Measurements from ENCODE around the gene SLC31A1. TPM values are rescaled to one million over a fixed set of nuclear protein-coding genes. Genes with fewer than 3 reads are reported as not detected.

Gene SLC31A1
- total and polyA plus RNA-seq, 2 of the 13 experiments (the other 11 are each of a cell fraction or from before 2014, with no cell fraction given), result 62.9 to 70.0 TPM

GRCh38 chr9:113302792-113303418, 81.6 kb downstream of the SLC31A1 start, which contains the start of gene RNF183 (continued):
- TF ChIP-seq ZNF407 (CRISPR knock-in tag; IDR thresholded peaks at IDR 0.05; ENCODE audit: not compliant biosample characterization), result peak; percentile 24
- peak; percentile 41; the same call in 1 of the 2 replicates for TF ChIP-seq TGIF2 (CRISPR knock-in tag; IDR thresholded peaks at IDR 0.05)
- no peak for TF ChIP-seq ATF7 (IDR thresholded peaks at IDR 0.05)
- TF ChIP-seq ATF7 (CRISPR knock-in tag; IDR thresholded peaks at IDR 0.05), result 0 out of 2 replicates have a peak, but pooled peaks have one; percentile 40
- TF ChIP-seq MEF2D (CRISPR knock-in tag; IDR thresholded peaks at IDR 0.05), result peak; percentile 30; the same call in 1 of the 2 replicates
- peak; percentile 24; the same call in 1 of the 2 replicates for TF ChIP-seq ZNF431 (CRISPR knock-in tag; IDR thresholded peaks at IDR 0.05; ENCODE audit: borderline replicate concordance, low read depth)
- TF ChIP-seq ZNF580 (CRISPR knock-in tag; IDR thresholded peaks at IDR 0.05; ENCODE audit: borderline replicate concordance, low read depth), result peak; percentile 74; the same call in 1 of the 2 replicates
- TF ChIP-seq FOXA3 (CRISPR knock-in tag; IDR thresholded peaks at IDR 0.05), result peak; percentile 36
- 0 out of 2 replicates have a peak, but pooled peaks have one; percentile 30 for TF ChIP-seq ARID4A (CRISPR knock-in tag; IDR thresholded peaks at IDR 0.05; ENCODE audit: borderline replicate concordance)
- no peak for TF ChIP-seq ZNF510 (CRISPR knock-in tag; IDR thresholded peaks at IDR 0.05; ENCODE audit: low read depth)
- TF ChIP-seq ZEB1 (IDR thresholded peaks at IDR 0.05; ENCODE audit: insufficient replicate concordance, low read depth), result peak; percentile 80
- no peak for TF ChIP-seq PBX3 (CRISPR knock-in tag; IDR thresholded peaks at IDR 0.05; ENCODE audit: borderline replicate concordance)
- TF ChIP-seq CREB1 (IDR thresholded peaks at IDR 0.05), result no peak
- 0 out of 2 replicates have a peak, but pooled peaks have one; percentile 20 for TF ChIP-seq CREB1 (CRISPR knock-in tag; IDR thresholded peaks at IDR 0.05)

Data from HepG2 (cell line).